Common myeloid progenitor, CD34-positive (primary cell): ENCODE measurements around the gene MACIR. TPM values are rescaled to one million over a fixed set of nuclear protein-coding genes. Genes with fewer than 3 reads are reported as not detected.

Experiments
- CTCF ChIA-PET: fragments of 350-600 bp; sonication (Branson Sonifier 250); formaldehyde crosslinking; loops from one replicate; lab custom pipeline; 2021; ENCODE audit warnings: antibody characterized with exemption; lab: Charles Lee
- POLR2A ChIA-PET: fragments of 350-600 bp; sonication (Branson Sonifier 250); formaldehyde crosslinking; loops from one replicate; lab custom pipeline; 2021; ENCODE audit warnings: antibody characterized with exemption; lab: Charles Lee
- DNase-seq, 3 donors: peaks; one replicate each; pipeline versions ENCODE4 v3.0.0 to v3.0.0-alpha.2; 2013
- H3K27ac ChIP-seq, 2 experiments: 1 replicate in 1 of 2; 2 replicates in 1 of 2; pipeline ENCODE4 v1.7.0; 2013; ENCODE audit warnings: inconsistent platforms in 2 of 2, low read length in 2 of 2, mild to moderate bottlenecking in 2 of 2, low read depth in 1 of 2, moderate library complexity in 1 of 2; ENCODE audit not compliant: severe bottlenecking in 2 of 2, insufficient read depth in 1 of 2, poor library complexity in 1 of 2
- H3K27me3 ChIP-seq, 5 experiments: replicated peaks in 2 of 5; 1 replicate in 3 of 5; 2 replicates in 2 of 5; pipeline versions ENCODE4 v1.6.1 to v1.7.0; 2013; ENCODE audit warnings: low read length in 4 of 5, mild to moderate bottlenecking in 2 of 5, moderate library complexity in 2 of 5, inconsistent platforms in 1 of 5; ENCODE audit not compliant: insufficient read depth in 5 of 5, control insufficient read depth in 4 of 5
- H3K36me3 ChIP-seq, 4 experiments: 1 replicate in 2 of 4; 2 replicates in 2 of 4; pipeline versions ENCODE4 v1.6.1 to v1.7.0; 2013; ENCODE audit warnings: low read length in 3 of 4, control low read depth in 1 of 4, mild to moderate bottlenecking in 1 of 4; ENCODE audit not compliant: control insufficient read depth in 4 of 4, insufficient read depth in 4 of 4
- H3K4me1 ChIP-seq, 4 experiments: 1 replicate in 3 of 4; 2 replicates in 1 of 4; pipeline versions ENCODE4 v1.6.1 to v1.7.1; 2013; ENCODE audit warnings: low read length in 3 of 4, mild to moderate bottlenecking in 3 of 4, control low read depth in 1 of 4, inconsistent platforms in 1 of 4, moderate library complexity in 1 of 4; ENCODE audit not compliant: control insufficient read depth in 4 of 4, insufficient read depth in 4 of 4; ENCODE audit errors: control extremely low read depth in 1 of 4
- H3K4me3 ChIP-seq, 7 experiments: 1 replicate in 4 of 7; 2 replicates in 3 of 7; pipeline versions ENCODE4 v1.5.1 to v1.7.0; 2013; ENCODE audit warnings: mild to moderate bottlenecking in 7 of 7, low read length in 6 of 7, moderate library complexity in 6 of 7, inconsistent platforms in 2 of 7, low read depth in 2 of 7, control low read depth in 1 of 7; ENCODE audit not compliant: insufficient read depth in 4 of 7, control insufficient read depth in 1 of 7; ENCODE audit errors: extremely low read depth in 1 of 7
- H3K9me3 ChIP-seq, 5 experiments: 1 replicate in 4 of 5; 2 replicates in 1 of 5; pipeline versions ENCODE4 v1.6.1 to v1.7.1; 2013; ENCODE audit warnings: low read length in 4 of 5, mild to moderate bottlenecking in 2 of 5, inconsistent platforms in 1 of 5, low read depth in 1 of 5, moderate library complexity in 1 of 5; ENCODE audit not compliant: control insufficient read depth in 4 of 5, insufficient read depth in 2 of 5; ENCODE audit errors: control extremely low read depth in 1 of 5
- WGBS: methylation state at CpG from one replicate; pipeline ENCODE4 v1.1.5; 2013; ENCODE audit not compliant: insufficient coverage; 5-methylcytosine and 5-hydroxymethylcytosine counted together
- polyA plus RNA-seq: library from polyadenylated mRNA; unstranded; fragments of 120-200 nt; gene quantifications from one replicate; pipeline ENCODE4 v1.2.1, GENCODE V29; 2013

Gene MACIR
- polyA plus RNA-seq: 23.4 TPM

DNA sequence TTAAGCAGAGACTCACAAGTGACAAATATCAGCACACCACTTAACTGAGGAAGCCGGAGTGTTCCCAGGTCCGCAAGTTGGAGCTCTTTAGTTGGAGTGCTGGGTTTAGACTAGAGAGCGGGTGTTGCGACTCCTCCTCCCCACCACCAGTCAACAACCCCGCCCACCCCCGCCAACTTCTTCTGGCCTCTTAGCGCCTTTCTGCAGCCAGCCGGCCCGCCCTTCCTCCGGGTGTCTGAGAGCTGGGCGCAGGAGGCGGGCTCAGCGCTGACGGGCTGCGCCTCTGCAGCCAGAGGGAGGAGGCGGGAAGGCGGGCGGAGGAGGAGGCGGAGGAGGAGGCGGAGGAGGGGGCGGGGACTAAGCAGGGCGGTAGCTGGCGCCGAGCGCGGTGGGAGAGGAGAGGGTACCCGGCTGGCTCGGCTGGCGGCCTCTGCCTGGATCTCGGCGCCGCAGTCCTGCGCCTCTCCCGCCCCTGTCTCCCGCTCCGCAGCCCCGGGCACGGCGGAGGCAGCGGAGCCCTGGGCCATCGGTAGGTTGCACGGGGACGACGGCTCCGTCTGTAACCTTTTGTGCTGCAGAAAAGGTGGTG lies at the start of gene MACIR:
TSS of gene MACIR (plus strand) at position 396 of the 589 bp plus-strand sequence. CDS start 17,157 bp downstream, outside the sequence.
- Histone ChIP-seq H3K36me3 (no peaks in the 10 kb centered on the region), H3K4me1 (peaks cover 11 to 41% (median 26%) of the 10 kb centered on the region in 4 experiments), H3K27me3 (no peaks in the 10 kb centered on the region), H3K4me3 (peak within 1 kb of the TSS; percentile 77 to 94 (median 86)), H3K9me3 (no peaks in the 10 kb centered on the region), H3K27ac (peak within 1 kb of the TSS; percentile 46 to 75)
- POLR2A ChIA-PET: interaction anchor here (0.6 to 1.2 kb wide), 3 partner anchors 13 to 302 kb away, joined by 3 to 4 read pairs (median 3); no protein-coding TSS in a partner anchor
- CTCF ChIA-PET: interaction anchor here (0.6 to 2.0 kb wide), 6 partner anchors 10 to 254 kb away, joined by 3 to 7 read pairs (median 4); no protein-coding TSS in a partner anchor
- DNase-seq: peak; percentile 99
- WGBS: 0% methylated on average over 24 of the region's 45 CpGs

GRCh38 chr5:103209065-103209464 lies 49.5 kb upstream of the MACIR start:
- Histone ChIP-seq H3K27ac (no peak overlapping the region), H3K4me3 (no peak overlapping the region), H3K27me3 (no peaks in the 10 kb centered on the region), H3K4me1 (peaks cover 14 to 38% (median 30%) of the 10 kb centered on the region in 4 experiments), H3K36me3 (peaks cover 5 to 19% (median 8%) of the 10 kb centered on the region in 4 experiments), H3K9me3 (peaks cover 0 to 1% (median 0%) of the 10 kb centered on the region in 5 experiments)
- CTCF ChIA-PET: interaction anchor here (3.3 kb wide), 1 partner anchor 15 kb away, joined by 28 read pairs; no protein-coding TSS in a partner anchor
- no peak for DNase-seq
- POLR2A ChIA-PET: no interaction called here

- CTCF ChIA-PET: interaction anchor here (3.3 kb wide), 1 partner anchor 14 kb away, joined by 28 read pairs; no protein-coding TSS in a partner anchor
- Histone ChIP-seq H3K9me3 (no peaks in the 10 kb centered on the region), H3K27ac (no peak overlapping the region), H3K4me3 (no peak overlapping the region), H3K36me3 (peaks cover 0 to 12% (median 1%) of the 10 kb centered on the region in 4 experiments), H3K4me1 (peaks cover 14 to 38% (median 30%) of the 10 kb centered on the region in 4 experiments), H3K27me3 (no peaks in the 10 kb centered on the region)
- 80% methylated on average over 1 of the region's 2 CpGs for WGBS
- POLR2A ChIA-PET: no interaction called here
- DNase-seq: no peak
These were observed 47.6 kb upstream of the MACIR start for GRCh38 chr5:103210952-103211351.

- ChIA-PET POLR2A (no interaction called here), CTCF (interaction anchor here (1.4 to 3.3 kb wide), 2 partner anchors 10 to 13 kb away, joined by 3 to 28 read pairs; no protein-coding TSS in a partner anchor)
- Histone ChIP-seq H3K4me3 (peak overlapping the region in 4 of 7 experiments; percentile 28 to 65 (median 40)), H3K4me1 (peaks cover 14 to 45% (median 31%) of the 10 kb centered on the region in 4 experiments), H3K9me3 (no peaks in the 10 kb centered on the region), H3K27me3 (no peaks in the 10 kb centered on the region), H3K27ac (peak overlapping the region in 1 of 2 experiments; percentile 52), H3K36me3 (peaks cover 0 to 4% (median 0%) of the 10 kb centered on the region in 4 experiments)
- DNase-seq: peak; percentile 58 to 92 (median 87)
- 0% methylated on average over 1 of the region's 2 CpGs for WGBS
These were observed 46.7 kb upstream of the MACIR start for GRCh38 chr5:103211576-103212561.

- ChIA-PET CTCF (interaction anchor here (0.9 to 2.9 kb wide), 5 partner anchors 9 to 259 kb away, joined by 3 to 17 read pairs (median 4); no protein-coding TSS in a partner anchor), POLR2A (no interaction called here)
- peaks cover 0 to 1% (median 0%) of the 10 kb centered on the region in 5 experiments for H3K9me3 ChIP-seq
- H3K27ac ChIP-seq: no peak overlapping the region
- H3K36me3 ChIP-seq: no peaks in the 10 kb centered on the region
- H3K27me3 ChIP-seq: no peaks in the 10 kb centered on the region
- WGBS: 8% methylated on average over 2 of the region's 2 CpGs
- no peak overlapping the region for H3K4me3 ChIP-seq
- H3K4me1 ChIP-seq: peaks cover 11 to 25% (median 16%) of the 10 kb centered on the region in 4 experiments
- peak in 1 of 3 donors; percentile 11 for DNase-seq
These were observed 42.4 kb upstream of the MACIR start for GRCh38 chr5:103216137-103216536.

- Histone ChIP-seq H3K4me1 (peaks cover 6 to 20% (median 11%) of the 10 kb centered on the region in 4 experiments), H3K27ac (no peak overlapping the region), H3K27me3 (no peaks in the 10 kb centered on the region), H3K9me3 (peaks cover 0 to 1% (median 0%) of the 10 kb centered on the region in 5 experiments), H3K4me3 (no peak overlapping the region), H3K36me3 (no peaks in the 10 kb centered on the region)
- ChIA-PET CTCF (interaction anchor here (0.9 to 2.9 kb wide), 3 partner anchors 8 to 259 kb away, joined by 3 to 17 read pairs (median 6); no protein-coding TSS in a partner anchor), POLR2A (no interaction called here)
- WGBS: no CpG with 5 or more reads among the region's 2 CpGs
- DNase-seq: no peak
These were observed 41.9 kb upstream of the MACIR start for GRCh38 chr5:103216697-103217096.
